ENCODE data around the gene ALDH6A1. TPM values are rescaled to one million over a fixed set of nuclear protein-coding genes. Genes with fewer than 3 reads are reported as not detected.

The ALDH6A1 gene
- total and polyA plus RNA-seq, 2 of the 13 experiments (the other 11 are each of a cell fraction or from before 2014, with no cell fraction given) = 26.9 to 49.9 TPM

DNA sequence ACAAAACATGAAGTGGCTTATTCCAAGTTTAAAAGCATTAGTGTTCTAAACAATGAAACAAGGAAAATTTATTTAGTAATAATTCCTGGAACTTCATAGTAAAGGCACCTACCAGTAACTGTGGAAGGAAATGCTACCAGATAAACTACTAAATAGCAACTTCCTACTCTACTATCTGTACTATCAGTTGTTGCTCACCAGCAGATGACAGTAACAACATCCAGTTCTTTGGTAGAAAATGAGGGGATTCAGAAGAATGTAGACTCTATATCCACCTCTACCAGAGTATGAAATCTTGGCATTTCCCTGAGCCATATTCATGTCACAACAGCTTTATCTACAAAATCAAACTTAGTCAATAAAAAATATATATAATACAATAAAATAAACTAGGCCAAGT, 68.3 kb downstream of the ALDH6A1 start:
- TF ChIP-seq NCOA5 (CRISPR knock-in tag; IDR thresholded peaks at IDR 0.05) = no peak
- TF ChIP-seq, protein P1, sequence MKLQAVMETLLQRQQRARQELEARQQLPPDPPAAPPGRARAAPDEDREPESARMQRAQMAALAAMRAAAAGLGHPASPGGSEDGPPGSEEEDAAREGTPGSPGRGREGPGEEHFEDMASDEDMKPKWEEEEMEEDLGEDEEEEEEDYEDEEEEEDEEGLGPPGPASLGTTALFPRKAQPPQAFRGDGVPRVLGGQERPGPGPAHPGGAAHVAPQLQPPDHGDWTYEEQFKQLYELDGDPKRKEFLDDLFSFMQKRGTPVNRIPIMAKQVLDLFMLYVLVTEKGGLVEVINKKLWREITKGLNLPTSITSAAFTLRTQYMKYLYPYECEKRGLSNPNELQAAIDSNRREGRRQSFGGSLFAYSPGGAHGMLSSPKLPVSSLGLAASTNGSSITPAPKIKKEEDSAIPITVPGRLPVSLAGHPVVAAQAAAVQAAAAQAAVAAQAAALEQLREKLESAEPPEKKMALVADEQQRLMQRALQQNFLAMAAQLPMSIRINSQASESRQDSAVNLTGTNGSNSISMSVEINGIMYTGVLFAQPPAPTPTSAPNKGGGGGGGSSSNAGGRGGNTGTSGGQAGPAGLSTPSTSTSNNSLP (IDR thresholded peaks at IDR 0.05; ENCODE audit: low read depth, low read length) = no peak
- no peak for TF ChIP-seq ZNF549 (CRISPR knock-in tag; IDR thresholded peaks at IDR 0.05)
- no peak for TF ChIP-seq E2F1 (CRISPR knock-in tag; IDR thresholded peaks at IDR 0.05)
- TF ChIP-seq, protein P2, sequence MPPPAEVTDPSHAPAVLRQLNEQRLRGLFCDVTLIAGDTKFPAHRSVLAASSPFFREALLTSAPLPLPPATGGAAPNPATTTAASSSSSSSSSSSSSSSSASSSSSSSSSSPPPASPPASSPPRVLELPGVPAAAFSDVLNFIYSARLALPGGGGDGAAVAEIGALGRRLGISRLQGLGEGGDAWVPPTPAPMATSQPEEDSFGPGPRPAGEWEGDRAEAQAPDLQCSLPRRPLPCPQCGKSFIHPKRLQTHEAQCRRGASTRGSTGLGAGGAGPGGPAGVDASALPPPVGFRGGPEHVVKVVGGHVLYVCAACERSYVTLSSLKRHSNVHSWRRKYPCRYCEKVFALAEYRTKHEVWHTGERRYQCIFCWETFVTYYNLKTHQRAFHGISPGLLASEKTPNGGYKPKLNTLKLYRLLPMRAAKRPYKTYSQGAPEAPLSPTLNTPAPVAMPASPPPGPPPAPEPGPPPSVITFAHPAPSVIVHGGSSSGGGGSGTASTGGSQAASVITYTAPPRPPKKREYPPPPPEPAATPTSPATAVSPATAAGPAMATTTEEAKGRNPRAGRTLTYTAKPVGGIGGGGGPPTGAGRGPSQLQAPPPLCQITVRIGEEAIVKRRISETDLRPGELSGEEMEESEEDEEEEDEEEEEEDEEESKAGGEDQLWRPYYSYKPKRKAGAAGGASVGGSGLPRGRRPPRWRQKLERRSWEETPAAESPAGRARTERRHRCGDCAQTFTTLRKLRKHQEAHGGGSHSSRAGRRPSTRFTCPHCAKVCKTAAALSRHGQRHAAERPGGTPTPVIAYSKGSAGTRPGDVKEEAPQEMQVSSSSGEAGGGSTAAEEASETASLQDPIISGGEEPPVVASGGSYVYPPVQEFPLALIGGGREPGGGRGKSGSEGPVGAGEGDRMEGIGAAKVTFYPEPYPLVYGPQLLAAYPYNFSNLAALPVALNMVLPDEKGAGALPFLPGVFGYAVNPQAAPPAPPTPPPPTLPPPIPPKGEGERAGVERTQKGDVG (CRISPR knock-in tag; IDR thresholded peaks at IDR 0.05; ENCODE audit: borderline replicate concordance) = no peak
- no peak for TF ChIP-seq ZNF337 (CRISPR knock-in tag; IDR thresholded peaks at IDR 0.05; ENCODE audit: borderline replicate concordance, low read depth)
- no peak for TF ChIP-seq ZFX (CRISPR knock-in tag; IDR thresholded peaks at IDR 0.05; ENCODE audit: low read depth)
- no peak for TF ChIP-seq SP5 (CRISPR knock-in tag; IDR thresholded peaks at IDR 0.05; ENCODE audit: borderline replicate concordance, low read depth)
- TF ChIP-seq KAT2B (IDR thresholded peaks at IDR 0.05; ENCODE audit: borderline replicate concordance, low read depth, low read length) = no peak
- TF ChIP-seq IKZF1 (IDR thresholded peaks at IDR 0.05) = no peak
- no peak for TF ChIP-seq PHF20 (CRISPR knock-in tag; IDR thresholded peaks at IDR 0.05)
- TF ChIP-seq MBD4 (IDR thresholded peaks at IDR 0.05; ENCODE audit: borderline replicate concordance, low read length) = no peak
- FAIRE-seq (no peak), DNase-seq (ENCODE audit: low spot score) (no peak), ATAC-seq (no peak)
- Histone ChIP-seq H3K79me2 (ENCODE audit: insufficient read depth, low read length) (peaks cover 19% of the 10 kb centered on the region), H3K36me3 (replicated peaks in 1 of 2; ENCODE audit: control insufficient read depth in 1 of 2, insufficient read depth in 2 of 2, low read length in 2 of 2) (peaks cover 1 to 3% of the 10 kb centered on the region in 2 experiments; a peak in 2 of 5 replicates), H3K4me2 (ENCODE audit: low read depth, low read length) (0 out of 2 replicates have a peak overlapping the region, but pooled peaks have one; percentile 6), H3K4me3 (replicated peaks in 1 of 3; ENCODE audit: insufficient read depth in 1 of 3, low read depth in 2 of 3, low read length in 3 of 3) (no peak overlapping the region), H3K4me1 (ENCODE audit: insufficient read depth, low read length) (peaks cover 68% of the 10 kb centered on the region), H2AFZ (ENCODE audit: low read length) (no peak overlapping the region), H3K27me3 (ENCODE audit: control insufficient read depth in 1 of 2, insufficient read depth in 2 of 2, low read length in 2 of 2) (no peaks in the 10 kb centered on the region), H4K20me1 (ENCODE audit: insufficient read depth, low read length) (no peaks in the 10 kb centered on the region), H3K9ac (ENCODE audit: insufficient read depth, low read depth, low read length) (no peak overlapping the region), H3K9me3 (ENCODE audit: low read length) (no peaks in the 10 kb centered on the region), H3K27ac (ENCODE audit: extremely low read length, insufficient read depth, low read length) (peak overlapping the region; percentile 52)
- intact Hi-C loops (cut with micrococcal nuclease; ENCODE audit: unreplicated experiment) (no loop called here), in situ Hi-C loops (cut with HindIII; ENCODE audit: extremely low pct_ligation_motif_present, low pct_unique_long_range_greater_than_20kb) (loop anchor here (5.0 kb wide), 1 partner anchor 64 kb away; the partner anchor contains the start of genes COQ6 and FAM161B)
- POLR2A ChIA-PET = interaction anchor here (1.2 kb wide), 1 partner anchor 164 kb away, joined by 3 read pairs; the partner anchor contains the start of gene PTGR2
- no TSS peak for BruUV-seq (replicated peaks)
- CTCF ChIA-PET (ENCODE audit: low intra/inter-chr PET ratio, low total read pairs) = no interaction called here

Measured in HepG2 (cell line).